GM18909 (cell line): Measurements from ENCODE around the gene SLC22A12.
"Not testable (repeated sequence)": the region's sequence is repeated elsewhere in the genome, so short reads cannot be mapped to it uniquely, and the experiment has no call there.

Source experiments
- ATAC-seq: cut with Tn5 transposase; IDR thresholded peaks from one replicate; pipeline ENCODE4 v1.9.1; 2021; ENCODE audit warnings: mild to moderate bottlenecking; ENCODE audit not compliant: unreplicated experiment, poor library complexity

Gene SLC22A12

DNA sequence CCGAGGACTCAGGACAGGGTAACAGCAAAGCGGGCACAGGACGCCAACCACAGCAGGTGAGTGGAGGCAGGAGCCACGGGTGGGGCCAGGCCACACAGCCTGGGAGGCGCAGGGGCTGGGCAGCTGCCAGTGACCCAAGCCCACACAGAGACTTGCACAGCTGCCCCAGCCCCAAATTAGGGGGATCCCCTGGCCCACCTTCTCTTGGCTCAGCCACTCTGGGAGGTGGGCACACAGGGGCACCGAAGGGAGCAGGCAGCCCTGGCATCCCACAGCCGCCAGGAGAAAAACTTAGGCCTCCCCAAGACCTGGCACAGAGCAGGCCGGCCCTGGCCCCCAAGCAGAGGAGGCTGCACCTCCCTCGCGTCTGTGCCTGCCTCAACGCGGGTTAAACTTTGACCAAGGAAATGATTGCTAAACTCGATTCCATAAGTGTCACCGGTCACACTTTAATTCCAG is at the start of gene SLC22A12:
Gene SLC22A12, plus strand, starts transcription at position 458 of the 459 bp plus-strand sequence. CDS start 337 bp downstream, outside the sequence.
- no peak for ATAC-seq

DNA sequence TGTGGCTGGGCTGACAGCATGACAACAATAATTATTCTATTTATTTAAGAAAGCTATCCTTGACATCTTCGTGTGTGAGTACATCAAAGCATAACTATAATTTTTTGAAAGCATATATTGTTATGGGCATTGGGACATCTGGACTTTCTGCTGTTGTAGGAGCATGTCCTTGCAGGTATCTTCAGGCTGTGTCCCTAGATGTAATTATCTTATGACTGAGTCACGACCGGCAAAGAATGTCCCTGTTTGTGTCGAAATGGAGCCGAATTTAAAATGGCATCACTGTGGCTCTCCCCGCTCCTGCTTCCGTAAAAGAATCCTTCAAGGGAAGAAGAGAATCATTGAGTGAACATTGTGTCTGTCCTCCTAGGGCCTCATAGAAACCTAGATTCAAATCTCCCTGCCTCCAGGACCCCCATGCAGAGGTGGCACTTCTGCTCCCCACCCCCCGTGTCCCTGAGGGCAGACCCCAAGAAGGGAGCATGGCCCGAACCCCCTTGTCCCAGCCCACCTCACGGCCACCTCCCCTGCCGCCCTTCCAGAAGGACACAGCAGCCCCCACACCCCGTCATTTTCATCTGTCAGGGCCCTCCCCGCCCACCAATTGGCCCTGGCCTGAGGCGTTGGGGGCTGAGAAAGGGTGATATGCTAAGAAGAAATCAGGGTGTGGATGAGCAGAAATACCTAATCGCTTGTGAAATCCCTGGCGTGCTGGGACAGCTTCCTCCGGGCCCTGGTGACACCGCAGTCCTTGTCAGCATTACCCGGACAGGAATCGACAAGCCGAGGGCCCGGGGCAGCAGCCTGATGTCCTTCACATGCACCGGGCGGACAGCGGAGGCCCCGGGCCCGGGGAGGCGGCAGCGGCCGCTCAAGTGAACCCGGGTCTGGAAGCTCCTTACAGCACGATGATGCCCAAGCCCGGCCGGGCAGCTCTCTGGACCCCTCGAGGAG is 48.6 kb upstream of the SLC22A12 start:
- no peak for ATAC-seq

DNA sequence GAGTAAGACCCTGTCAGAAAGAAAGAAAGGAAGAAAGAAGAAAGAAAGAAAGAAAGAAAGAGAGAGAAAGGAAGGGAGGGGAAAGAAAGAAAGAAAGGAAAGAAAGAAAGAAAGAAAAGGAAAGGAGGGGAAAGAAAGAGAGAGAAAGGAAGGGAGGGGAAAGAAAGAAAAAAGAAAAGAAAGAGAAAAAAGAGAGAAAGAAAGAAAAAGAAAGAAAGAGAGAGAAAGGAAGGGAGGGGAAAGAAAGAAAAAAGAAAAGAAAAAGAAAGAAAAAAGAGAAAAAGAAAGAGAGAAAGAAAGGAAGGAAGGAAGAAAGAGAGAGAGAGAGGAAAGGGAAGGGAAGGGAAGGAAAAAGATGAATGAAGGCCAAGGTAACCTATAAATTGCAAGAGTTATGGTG is 47.2 kb upstream of the SLC22A12 start:
- ATAC-seq, result no peak

DNA sequence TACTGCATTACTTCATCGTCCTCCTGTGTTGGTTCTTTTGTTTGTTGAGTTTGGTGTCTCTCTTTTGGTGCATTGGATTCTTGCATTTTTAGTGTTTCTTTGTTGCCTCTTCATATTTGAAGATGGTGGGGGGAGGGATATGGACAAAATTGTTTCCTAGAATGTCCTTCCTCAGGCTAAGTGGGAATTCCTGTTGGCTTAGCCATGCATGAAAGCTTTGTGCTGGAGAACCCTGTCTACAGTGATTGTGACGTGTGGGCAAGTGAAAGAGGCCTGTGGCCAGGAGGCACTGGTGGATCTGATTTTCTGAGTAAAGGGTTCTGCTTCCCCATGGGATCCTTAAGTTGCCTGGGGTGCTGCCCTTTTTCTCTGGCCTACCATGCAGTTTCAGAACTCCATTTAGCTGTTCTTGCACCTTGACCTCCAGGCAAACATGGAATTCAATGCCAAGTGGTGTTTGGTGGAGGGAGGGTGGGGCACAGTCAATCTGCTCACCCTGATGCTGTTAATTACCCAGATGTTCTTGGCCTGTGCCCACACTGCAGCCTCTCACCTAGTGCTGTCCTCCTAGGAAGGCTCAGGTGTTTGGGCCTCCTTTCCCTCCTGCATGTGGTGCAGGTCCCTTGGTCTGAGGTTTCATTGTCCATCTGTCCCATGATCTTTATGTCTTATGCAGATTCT is 46.3 kb upstream of the SLC22A12 start:
- no peak for ATAC-seq

DNA sequence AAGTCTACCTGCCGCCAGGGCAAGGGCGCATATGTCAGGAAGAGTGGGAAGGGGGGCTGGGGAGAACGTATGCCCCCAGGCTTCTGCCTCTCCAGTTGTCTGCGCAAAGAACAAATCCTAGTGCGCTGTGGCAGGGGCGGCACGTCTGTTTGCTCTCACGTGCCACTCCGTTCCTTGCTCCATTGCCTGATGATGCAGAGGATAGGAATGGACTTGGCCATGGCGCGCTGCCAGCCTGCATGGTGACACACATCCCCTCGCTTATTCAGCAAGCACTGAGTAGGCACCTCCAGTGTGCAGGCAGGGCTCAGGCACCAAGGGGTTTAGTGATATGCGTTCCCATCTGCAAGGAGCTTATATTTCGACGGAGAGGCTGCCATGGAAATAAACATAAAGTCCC is 45.4 kb upstream of the SLC22A12 start:
- ATAC-seq, result no peak

DNA sequence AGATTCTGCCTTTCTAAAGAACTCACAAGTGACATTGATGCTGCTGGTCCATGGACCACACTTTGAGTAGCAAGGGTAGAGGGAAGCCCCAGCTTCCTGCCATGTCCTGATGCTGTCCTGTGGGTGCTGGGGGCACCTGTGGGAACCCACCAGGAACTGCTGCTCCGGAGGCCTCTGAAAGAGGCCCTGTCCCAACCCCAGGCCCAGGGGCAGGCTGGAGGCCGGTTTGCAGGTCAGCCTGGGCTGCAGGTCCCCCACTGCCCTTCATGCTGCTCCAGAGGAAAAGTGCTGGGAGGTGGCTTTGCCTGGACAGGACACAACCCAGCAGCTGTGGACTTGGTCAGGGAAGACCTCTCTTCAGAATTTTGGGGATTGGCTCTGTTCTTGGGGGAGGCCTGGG is 44.8 kb upstream of the SLC22A12 start:
- ATAC-seq, result no peak

DNA sequence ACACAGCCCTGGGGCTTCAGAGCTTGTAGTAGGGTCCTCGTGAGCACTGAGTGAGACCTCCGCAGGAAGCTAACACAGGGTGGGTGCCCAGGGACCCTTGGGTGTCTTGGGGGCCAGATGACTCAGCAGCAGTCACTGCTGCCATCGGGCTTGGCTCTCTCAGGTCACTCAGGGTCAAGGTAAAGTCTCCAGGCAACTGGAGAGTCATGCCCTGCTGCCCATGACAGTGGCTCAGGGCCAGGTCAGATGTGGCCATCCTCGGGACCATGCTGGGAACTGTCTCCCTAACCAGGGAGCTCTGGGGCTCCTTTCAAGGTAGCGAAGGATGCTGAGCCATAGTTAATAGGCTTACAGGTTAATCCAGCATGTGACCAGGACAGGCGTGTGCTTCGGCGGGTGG is 44.4 kb upstream of the SLC22A12 start:
- ATAC-seq, result no peak

DNA sequence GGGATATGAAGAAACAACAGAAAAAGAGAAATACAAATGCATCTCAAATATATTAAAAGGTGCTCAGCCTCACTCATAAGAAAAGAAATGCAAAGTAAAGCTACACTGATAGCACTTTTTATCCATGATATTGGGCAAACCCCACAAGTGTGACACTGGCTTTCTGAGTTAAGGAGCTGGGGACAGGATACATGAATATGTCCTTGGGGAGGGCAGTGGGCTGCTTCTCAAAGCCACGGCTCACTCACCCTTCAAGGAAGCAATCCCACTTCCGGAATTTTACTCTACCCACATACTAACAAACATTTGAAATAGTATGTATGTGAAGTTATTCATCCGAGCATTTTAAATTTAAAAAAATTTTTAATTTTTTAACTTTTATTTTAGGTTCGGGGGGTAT is 41.1 kb upstream of the SLC22A12 start:
- ATAC-seq, result no peak

DNA sequence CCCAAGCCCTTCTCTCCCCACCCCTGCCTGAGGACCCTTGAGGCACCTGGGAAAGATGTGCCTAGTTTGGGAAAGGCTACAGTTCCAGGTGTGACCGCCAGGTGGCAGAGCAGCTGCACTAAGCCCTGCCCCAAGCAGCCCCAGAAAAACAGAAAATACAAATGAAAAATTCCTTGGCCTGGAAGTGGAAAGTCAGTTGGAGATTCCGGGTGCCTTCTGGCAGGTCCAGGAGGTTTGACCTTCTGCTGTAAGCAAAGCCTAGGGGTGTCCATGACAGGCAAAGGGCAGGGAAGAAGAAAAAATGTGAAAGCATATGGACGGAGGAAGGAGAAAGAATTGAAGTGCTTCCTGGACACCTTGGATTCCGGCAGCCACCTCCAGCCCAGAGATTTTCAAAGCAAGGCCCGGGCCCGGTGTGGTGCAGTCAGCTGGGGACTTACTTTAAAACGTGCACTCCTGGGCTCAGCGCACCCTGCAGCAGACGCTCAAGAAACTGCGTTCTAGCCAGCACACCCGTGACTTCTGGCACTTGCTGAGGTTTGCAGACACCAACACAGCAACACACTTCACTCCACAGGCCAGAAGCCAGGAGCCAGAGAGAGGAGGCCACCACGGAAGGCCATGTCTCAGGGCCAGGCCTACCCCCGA is 37.3 kb upstream of the SLC22A12 start:
- no peak for ATAC-seq

DNA sequence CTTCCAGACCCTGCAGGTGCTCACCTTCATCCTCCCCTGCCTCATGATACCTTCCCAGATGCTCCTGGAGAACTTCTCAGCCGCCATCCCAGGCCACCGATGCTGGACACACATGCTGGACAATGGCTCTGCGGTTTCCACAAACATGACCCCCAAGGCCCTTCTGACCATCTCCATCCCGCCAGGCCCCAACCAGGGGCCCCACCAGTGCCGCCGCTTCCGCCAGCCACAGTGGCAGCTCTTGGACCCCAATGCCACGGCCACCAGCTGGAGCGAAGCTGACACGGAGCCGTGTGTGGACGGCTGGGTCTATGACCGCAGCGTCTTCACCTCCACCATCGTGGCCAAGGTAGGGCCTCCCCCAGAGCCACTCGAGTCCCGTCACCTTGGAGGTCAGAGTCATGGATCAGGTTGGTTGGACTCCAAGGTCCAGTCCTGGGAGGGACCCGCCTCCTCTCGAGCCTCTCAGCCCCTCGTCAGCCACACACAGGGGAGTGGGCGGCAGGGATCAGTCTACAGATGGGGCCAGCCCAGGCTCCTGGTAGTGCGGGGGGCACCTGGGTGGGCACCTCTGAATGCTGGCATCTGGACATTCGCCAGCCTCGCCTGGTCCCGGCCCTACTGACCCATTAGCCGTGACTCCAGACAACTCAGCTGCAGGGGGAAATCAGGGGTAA is 34.8 kb upstream of the SLC22A12 start:
- no peak for ATAC-seq

DNA sequence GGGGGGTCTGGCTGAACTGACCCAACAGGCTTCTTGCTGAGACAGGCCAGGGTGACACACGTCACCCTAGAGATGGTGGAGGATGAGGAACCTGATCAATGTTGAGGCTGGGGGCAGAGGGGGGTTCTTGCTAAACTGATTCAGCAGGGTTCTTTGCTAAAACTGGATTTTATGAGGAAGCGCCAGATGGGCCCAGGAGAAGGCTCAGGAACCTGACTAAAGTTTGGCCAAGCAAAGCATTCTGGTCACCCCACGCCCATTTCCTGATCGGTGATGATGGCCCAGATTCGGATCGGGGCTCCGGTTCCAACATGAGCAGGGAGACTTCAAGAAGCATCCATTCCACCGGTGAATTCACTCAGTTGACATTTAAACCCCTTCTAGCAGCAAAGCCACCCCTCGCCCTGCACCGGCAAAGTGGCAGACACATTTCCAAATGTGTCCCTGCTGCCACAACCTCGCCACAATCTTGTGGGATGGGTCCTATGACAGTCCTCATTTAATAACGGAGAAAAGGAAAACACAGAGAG is 34.2 kb upstream of the SLC22A12 start:
- no peak for ATAC-seq

DNA sequence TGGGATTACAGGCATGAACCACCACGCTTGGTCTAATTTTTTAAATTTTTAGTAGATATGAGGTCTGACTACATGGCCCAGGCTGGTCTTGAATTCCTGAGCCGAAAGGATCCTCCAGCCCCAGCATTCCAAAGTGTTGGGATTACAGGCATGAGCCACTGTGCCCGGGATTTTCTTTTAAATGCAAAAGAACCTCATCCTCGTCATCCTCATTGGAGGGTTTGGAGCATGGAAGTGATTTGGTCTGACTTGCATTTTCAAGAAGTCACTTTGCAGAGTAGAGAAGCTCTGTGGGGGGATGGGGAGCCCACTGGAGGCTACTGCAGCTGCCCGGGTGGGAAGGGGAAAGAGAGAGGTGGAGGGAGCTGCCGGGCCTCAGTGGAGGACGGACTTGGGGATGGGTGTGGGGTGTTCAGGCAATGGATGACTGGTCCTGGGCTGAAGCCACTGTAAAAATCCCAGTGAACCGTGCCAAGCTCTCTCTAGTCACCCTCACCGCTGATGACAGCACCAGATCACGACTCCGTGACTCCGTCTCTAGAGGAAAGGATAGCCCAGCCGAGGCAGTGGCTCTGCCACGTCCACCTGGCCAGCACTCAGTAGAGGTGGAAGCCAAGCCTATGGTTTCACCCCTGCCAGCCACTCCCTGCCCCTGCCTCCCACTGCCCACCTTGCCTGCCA is 32.8 kb upstream of the SLC22A12 start:
- no peak for ATAC-seq

DNA sequence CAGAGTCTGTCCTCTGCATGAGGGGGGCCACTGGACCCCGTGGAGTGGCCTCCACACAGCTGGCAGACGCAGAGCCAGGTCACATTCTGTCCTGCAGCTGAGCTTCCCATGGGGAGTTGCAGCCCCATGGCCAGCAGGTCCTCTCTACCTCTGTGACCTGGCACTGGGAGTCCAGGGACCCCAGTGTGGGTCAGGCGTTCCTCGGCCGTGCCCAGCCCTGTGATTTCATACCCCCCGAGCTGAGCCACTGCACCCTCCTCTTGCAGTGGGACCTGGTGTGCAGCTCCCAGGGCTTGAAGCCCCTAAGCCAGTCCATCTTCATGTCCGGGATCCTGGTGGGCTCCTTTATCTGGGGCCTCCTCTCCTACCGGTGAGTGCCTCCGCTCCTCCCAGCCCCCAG is 32.2 kb upstream of the SLC22A12 start:
- no peak for ATAC-seq

DNA sequence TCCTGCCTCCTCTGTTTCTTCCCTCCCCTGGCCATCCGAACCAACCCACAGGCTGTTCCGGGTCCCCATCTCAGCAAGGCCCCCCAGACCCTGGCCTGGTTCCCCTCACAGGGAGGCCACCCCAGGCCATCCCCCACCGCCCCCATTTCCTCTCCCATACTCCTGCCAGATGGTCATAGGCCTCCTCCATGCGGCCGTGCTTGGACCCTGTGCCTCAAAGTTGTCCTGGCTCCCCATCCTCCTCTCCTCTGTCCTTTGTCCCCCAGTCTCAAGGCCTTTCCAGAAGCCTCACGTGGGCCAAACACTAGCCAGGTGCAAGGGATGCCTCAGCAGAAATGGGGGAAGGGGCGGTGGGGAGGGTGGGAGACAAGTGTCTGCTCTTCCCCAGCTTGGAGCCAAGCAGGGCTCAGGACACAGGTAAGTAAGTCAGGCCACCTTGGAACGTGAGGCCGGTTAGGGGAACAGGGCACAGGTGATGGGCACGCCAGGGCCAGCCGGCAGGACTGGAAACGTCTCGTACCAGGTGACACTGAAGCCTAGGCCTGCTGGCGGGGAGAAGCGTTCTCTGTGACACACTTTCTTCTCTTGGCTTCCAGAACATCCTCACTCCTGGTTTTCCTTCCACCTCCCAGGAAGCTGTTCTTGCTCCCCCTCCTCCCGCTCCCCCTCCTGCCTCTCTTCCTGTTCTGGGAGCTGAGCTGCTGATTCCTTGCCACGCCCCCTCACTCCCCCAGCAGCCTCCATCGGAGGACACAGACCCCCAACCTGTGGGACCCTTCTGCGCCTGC is 31.5 kb upstream of the SLC22A12 start:
- no peak for ATAC-seq

DNA sequence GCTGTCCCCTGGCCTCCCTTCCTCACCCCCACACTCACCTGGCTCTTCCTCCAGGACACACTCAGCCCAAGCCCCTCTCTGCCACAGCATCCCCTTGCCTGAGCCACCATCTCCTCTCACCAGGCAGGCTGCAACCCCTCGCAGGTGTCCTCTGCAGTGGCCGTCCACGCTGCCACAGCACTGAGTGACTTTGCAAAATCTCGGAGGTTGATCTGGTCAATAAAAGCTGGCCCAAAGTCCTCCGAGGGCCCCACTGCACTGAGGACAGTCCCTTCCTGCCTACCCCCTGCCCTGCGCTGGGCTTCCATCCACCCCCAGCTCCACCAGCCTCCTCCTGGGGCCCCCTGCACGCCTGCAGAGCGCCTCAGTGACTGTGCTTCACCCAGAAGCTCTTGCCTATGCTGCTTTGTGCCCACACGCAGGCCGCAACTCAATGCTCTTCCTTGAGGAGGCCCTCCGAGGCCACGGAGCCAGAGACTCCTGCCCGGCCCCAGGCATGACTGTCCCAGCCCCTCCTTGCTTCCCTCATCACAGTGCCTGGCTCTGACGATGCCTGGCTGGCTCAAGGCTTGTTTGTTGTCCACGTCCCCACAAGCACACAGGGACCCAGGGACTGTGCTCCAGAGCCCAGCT is 30.8 kb upstream of the SLC22A12 start:
- ATAC-seq, result no peak

DNA sequence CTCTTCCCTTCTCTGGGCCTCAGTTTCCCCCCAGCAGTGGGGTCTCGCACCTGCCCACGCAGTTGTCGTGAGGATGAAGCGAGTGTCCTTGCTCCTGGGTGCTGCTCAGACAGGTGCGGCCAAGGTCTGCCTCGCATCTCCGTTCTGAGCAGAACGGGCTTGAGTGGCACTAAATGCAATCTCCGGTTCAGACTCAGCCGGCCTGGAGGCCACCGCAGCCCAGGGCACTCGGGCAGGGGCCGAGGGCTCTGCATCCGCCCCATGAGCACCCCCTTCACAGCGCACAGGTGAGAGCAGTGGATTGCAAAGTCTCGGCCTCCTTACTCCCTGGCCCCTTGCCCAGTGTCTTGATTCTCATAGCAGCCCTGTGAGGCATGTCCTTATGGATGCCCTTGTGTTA is 30.1 kb upstream of the SLC22A12 start:
- ATAC-seq, result no peak

DNA sequence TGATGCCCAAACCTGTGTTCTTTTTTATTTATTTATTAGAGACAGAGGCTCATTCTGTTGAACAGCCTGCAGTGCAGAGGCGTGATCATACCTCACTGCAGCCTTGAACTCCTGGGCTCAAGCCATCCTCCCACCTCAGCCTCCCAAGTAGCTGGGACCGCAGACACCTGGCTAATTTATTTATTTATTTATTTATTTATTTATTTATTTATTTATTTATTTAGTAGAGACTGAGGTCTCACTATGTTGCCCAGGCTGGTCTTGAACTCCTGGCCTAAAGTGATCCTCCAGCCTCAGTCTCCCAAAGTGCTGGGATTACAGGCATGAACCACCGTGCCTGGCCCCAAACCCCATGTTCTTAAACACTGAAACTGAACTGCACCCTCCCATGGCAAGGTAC is 29.6 kb upstream of the SLC22A12 start:
- ATAC-seq, result not testable (repeated sequence)

DNA sequence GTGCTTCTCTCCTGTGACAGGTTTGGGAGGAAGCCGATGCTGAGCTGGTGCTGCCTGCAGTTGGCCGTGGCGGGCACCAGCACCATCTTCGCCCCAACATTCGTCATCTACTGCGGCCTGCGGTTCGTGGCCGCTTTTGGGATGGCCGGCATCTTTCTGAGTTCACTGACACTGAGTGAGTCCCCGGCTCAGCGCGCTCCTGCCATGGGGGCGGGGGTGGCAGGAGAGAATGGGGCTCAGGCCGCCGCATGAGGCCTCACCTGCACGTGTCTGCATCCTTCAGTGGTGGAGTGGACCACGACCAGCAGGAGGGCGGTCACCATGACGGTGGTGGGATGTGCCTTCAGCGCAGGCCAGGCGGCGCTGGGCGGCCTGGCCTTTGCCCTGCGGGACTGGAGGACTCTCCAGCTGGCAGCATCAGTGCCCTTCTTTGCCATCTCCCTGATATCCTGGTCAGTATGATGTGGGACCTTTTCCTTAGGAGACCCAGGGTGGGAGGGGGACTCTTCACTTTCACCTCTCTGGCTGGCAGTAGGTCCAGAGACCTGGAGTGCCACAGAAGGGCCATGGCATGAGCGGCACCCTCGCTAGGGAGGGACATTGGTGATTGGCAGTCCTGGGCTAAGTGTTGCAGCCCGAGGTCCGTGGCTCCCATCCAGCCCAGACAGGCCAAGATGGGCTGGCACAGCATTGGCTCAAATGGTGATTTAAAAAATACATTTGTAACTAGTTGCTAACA is 28.9 kb upstream of the SLC22A12 start:
- no peak for ATAC-seq
